Activated naive CD4-positive, alpha-beta T cell treated with anti-CD3 and anti-CD28 coated beads, Interleukin-2, amount 50 U/mL, for 16 hours (primary cell): ENCODE data around the gene GLI3.

ENCODE experiments used
- DNase-seq: peaks from one replicate; pipeline ENCODE4 v3.0.0-alpha.2; 2020

The GLI3 gene

DNA sequence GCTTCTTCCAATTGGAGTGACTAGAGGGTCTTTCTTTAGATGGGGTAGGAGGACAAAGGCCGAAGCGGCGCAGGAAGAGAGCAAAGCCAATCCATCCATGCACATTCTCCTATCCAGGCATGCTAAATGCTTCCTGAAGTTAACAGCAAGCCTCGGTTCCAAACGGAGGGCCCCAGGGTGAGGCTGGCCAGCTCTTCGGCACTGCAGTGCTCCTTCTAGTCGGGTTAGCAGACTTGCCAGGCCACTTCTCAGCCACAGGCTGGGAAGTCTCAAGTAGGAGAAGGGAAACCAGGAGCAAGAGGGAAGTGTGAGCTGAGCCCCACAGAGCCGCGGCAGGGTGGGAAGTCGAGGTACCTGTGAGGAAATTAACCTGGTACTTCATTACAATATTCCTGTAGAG, 280.3 kb downstream of the GLI3 start:
- no peak for DNase-seq

- no peak for DNase-seq
Measured at GRCh38 chr7:41955893-41956675, 280.9 kb downstream of the GLI3 start.

GRCh38 chr7:41955451-41955850, 281.6 kb downstream of the GLI3 start:
- no peak for DNase-seq

- no peak for DNase-seq
Measured at GRCh38 chr7:41954976-41955375, 282.0 kb downstream of the GLI3 start.

DNA sequence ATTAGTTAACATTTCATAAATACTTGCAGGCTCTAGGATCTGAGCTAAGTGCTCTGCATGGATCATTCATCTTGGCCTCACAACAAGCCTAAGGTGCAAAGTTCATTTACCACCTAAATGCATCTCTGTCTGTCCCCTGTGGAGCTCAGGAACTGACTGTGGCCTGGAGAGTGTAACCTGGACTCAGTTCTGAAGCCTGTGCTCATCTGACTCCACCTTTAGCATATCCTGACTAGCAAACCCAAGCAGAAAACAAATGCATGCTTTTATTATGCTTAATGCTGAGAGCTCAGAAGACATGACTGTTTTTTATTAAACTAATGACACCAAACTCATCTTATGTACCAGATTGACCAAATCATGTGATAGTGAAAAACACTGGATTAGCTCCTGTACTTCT, 288.5 kb downstream of the GLI3 start:
- no peak for DNase-seq

GRCh38 chr7:41943094-41943577, 293.9 kb downstream of the GLI3 start:
- DNase-seq: peak; percentile 75

DNA sequence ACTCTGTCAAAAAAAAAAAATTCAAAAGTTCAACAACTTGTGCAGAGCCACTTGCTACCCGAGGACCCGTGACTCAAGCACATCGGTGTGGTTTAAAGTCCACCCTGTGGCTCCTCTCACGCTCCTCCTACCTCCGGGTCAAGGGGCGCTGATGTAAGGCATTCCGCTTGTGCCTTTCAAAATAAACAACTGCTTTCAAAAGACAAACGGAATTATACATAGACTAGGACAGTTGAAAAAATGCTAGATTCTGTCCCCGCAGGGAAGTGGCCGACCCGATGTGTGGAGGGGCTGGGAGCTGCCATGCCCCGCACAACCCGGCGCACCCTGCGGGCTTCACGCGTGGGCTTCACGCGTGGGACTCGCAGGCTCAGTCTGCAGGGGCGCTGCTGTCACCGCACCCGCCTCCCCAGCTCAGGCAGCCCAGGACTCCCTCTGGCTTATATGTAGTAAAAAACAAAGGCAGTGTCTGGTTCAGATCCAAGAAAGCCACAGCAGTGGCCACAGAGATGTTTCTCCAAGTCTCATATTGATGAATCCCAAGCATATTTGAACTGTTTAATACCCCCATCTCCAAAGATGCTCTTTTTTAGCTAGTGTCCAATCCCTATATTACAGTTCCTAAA, 294.4 kb downstream of the GLI3 start:
- DNase-seq: no peak

- DNase-seq: peak; percentile 41
Measured at GRCh38 chr7:41940760-41941343, 296.2 kb downstream of the GLI3 start.

GRCh38 chr7:41938371-41938770, 298.6 kb downstream of the GLI3 start:
- DNase-seq: no peak

DNA sequence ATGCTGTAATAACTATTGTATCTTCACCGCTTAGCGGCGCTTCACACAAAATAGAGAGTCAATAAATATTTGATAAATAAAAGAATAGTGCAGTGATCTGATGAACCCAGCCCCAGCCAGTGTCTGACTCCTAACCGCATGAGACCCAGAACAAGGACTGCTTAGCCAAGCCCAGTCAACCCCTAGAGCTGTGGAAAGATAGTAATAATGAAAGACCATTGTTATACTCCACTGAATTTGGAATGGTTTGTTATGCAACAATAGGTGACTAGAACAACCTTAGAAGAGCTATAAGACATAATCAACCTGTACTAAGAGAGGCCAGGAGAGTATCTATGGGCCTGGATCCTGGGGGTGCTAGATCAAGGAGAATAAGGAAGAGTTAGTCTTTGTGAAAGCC, 303.6 kb downstream of the GLI3 start:
- DNase-seq: no peak

- no peak for DNase-seq
Measured at GRCh38 chr7:41931263-41931646, 305.8 kb downstream of the GLI3 start.

DNA sequence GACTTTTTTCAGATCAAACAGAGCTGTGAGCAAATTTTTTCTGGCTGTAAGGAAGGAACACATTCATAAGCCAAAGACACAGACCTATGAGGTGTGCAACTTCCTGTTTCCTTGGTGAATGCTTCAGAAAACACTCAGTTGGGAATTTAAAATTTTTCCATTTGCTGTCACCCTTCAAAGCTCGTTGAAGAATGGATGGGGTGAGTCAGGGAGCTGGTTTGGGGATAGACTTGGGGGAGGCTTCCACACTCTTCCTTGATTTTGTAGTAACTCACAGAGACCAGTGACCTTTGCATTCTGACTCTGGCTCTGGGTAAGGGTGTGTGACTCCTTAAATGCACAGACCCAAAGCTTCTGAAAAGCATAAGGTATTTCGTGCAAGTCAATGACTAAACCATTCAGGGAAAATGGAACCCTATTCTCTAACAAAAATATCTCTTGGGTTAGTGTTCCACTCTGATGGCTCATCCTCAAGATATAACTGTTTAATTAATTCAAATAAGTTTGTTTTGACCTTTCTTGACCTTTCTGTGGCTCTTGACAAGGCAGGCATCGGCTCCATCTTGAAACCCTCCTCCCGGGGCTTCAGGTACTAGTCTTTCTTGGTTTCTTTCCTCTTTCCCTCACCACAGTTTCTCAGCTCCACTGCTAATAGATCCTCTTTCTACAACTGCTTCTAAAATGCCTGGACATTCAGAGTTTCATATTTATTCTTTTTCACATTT, 306.3 kb downstream of the GLI3 start:
- no peak for DNase-seq

DNA sequence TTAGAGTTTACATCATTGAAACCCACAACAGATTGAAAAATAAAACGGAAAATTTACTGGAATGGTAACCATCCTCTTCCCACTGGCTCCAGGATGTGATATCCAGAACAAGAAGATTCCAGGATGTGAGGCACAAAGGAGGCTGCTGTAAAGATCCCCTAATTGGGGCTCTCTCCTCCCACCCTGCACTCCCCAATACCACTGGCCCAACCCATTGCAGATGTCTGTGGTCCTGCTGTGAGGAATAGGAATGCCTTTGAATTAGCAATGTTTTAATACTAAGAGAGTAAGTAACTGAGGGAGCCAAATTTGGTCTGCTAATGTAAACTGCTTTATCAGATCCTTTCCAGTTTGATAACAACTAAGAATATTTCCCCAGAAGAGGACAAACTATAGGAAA, 308.2 kb downstream of the GLI3 start:
- no peak for DNase-seq

DNA sequence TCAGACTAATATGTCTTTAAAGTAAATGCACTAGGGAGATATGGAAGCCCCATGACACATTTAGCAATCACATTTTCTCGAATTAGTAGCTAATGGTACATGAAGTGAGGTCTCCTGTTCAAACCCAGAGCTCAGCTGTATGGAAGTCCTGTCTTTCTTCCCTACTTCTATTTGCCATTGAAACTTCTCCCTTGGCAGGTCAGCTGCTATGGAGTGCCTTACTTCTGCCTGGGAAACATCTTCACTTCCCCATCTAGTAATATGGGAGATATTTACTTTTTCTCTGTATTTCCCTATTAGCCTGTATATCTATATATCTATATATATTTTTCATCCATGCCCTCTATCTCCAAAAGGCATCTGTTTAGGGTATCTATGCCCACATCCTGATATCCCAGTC, 308.8 kb downstream of the GLI3 start:
- DNase-seq: no peak

GRCh38 chr7:41927380-41927779, 309.6 kb downstream of the GLI3 start:
- no peak for DNase-seq

GRCh38 chr7:41925946-41926345, 311.1 kb downstream of the GLI3 start:
- no peak for DNase-seq

DNA sequence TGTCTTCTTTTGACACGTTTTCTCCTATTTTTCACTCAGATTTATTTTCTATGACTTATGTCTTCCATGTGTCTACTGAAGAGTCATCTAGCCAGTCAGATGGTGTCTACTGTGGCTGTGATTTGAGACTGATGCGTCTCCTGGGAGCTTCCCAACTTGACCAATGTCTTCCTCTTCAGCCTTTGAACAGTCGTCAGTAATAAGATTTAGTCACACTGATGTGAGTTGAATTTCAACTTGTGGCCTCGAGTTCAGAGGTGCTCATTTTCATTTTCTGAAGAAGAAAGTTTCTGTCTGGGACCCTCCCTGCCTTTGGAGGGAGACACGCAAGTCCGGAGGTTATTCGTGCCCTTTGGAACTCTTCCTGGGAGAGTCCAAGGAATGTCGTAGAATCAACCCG, 312.2 kb downstream of the GLI3 start:
- no peak for DNase-seq

DNA sequence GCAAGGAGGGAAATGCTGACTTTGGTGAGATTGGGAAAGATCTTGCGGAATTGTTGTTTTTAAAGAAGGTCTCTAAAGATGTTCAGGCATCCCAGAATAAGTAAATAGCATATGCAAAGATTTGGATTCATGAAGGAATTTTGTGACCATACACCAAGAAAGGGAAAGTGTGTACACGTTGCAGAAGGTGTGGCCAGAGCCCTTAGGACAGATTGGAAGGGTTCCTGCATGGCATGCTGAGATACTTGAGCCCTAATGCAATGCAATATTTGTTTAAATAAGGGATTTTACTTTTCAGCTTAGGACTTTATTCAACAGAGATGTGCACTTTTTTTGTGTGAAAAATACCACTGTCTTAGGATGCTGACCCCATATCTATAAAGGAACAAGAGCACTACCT, 314.6 kb downstream of the GLI3 start:
- no peak for DNase-seq

DNA sequence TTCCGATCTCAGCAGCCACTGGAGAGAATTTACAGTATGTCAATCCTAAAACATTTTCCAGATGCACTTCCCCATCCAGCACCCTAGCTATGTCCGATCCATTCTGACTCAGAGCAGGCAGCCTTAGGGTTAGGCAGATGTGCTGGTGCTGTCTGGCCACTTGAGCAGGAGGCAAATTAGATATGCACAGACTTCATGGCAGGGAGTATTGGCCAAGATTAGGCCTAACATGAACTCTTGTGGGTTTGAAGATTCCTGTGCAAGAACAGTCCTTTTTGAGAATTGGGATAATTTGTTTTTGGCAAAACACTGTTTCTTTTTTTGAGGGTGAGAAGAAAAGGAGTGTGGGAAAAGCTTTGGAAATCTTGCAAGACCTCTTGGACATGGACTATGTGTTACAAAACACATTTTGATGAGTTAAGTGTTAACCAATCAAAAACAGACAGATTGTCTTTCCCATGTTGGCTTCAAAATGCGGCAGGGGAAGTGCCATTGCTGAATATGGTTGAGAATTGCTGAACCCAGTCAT, 315.5 kb downstream of the GLI3 start:
- DNase-seq: no peak

GRCh38 chr7:41918597-41918996, 318.4 kb downstream of the GLI3 start:
- no peak for DNase-seq

DNA sequence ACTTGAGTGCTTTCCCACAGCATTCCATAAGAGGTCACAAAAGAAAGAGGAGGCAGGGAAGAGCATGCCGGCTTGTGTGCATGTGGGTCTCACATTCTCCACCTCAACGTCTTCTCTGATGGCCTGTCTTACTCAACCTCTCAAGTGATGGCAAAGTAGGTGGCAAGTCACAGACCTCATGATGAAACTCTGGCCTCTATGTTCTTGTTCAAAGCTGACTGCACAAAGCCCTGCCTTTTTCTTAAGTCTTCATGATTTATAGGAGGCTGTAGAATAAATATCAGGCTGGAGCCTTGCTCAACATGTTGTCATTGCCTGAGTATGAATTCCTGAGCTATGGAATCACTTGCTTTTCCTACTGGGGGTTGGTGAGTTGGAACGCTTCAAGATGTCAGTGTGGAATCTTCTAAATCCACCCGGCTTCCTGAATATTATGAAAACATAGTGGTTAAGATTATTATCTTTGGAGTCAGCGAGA, 320.5 kb downstream of the GLI3 start:
- no peak for DNase-seq

GRCh38 chr7:41915871-41916270, 321.1 kb downstream of the GLI3 start:
- DNase-seq: no peak
